Thymus (tissue), 11 donors: ENCODE measurements around the gene NDE1. TPM values are rescaled to one million over a fixed set of nuclear protein-coding genes. Genes with fewer than 3 reads are reported as not detected.

Source experiments
- DNase-seq, 9 donors: peaks; one replicate each; pipeline ENCODE4 v3.0.0-alpha.2; 2013; ENCODE audit warnings: low spot score in 9 of 9, low read depth in 6 of 9, missing footprints in 1 of 9
- H3K27ac ChIP-seq, 2 donors: one replicate each; pipeline ENCODE4 v1.5.1; 2013; ENCODE audit warnings: control low read depth in 1 of 2, low read depth in 1 of 2, low read length in 1 of 2, mild to moderate bottlenecking in 1 of 2, moderate library complexity in 1 of 2
- H3K27me3 ChIP-seq, 2 donors: one replicate each; pipeline ENCODE4 v1.5.1; 2013; ENCODE audit warnings: low read length in 1 of 2; ENCODE audit not compliant: control insufficient read depth in 2 of 2, insufficient read depth in 1 of 2
- H3K36me3 ChIP-seq, 2 donors: one replicate each; pipeline ENCODE4 v1.5.1; 2013; ENCODE audit warnings: low read length in 1 of 2, mild to moderate bottlenecking in 1 of 2, moderate library complexity in 1 of 2; ENCODE audit not compliant: control insufficient read depth in 2 of 2, insufficient read depth in 2 of 2
- H3K4me1 ChIP-seq, 2 donors: one replicate each; pipeline ENCODE4 v1.5.1; 2013; ENCODE audit warnings: low read length in 2 of 2; ENCODE audit not compliant: control insufficient read depth in 2 of 2, insufficient read depth in 2 of 2
- H3K4me3 ChIP-seq, 2 donors: one replicate each; pipeline ENCODE4 v1.5.1; 2013; ENCODE audit warnings: low read length in 2 of 2, control low read depth in 1 of 2, mild to moderate bottlenecking in 1 of 2
- H3K9me3 ChIP-seq, 2 donors: one replicate each; pipeline ENCODE4 v1.5.1; 2013; ENCODE audit warnings: low read length in 1 of 2, mild to moderate bottlenecking in 1 of 2; ENCODE audit not compliant: control insufficient read depth in 2 of 2, insufficient read depth in 1 of 2
- WGBS: extraction: QIAGEN DNeasy Blood & Tissue Kit; methylation state at CpG from one replicate; pipeline ENCODE4 v1.1.7; 2013; 5-methylcytosine and 5-hydroxymethylcytosine counted together
- polyA plus RNA-seq: library from polyadenylated mRNA; stranded (reverse); fragments of 200-250 nt; gene quantifications from one replicate; pipeline ENCODE4 v1.2.3, GENCODE V29; 2013
- total RNA-seq: library from RNA; stranded (reverse); fragments of 120-200 nt; gene quantifications from one replicate; pipeline ENCODE4 v1.2.4, GENCODE V29; 2013
- donor health status: healthy.

Gene NDE1
- total and polyA plus RNA-seq, 2 donors, result 25.1 to 33.3 TPM

- Histone ChIP-seq H3K27ac (no peak overlapping the region), H3K4me3 (no peak overlapping the region), H3K27me3 (no peaks in the 10 kb centered on the region), H3K4me1 (no peaks in the 10 kb centered on the region), H3K36me3 (peaks cover 72 to 77% of the 10 kb centered on the region in 2 donors), H3K9me3 (no peaks in the 10 kb centered on the region)
- no peak for DNase-seq
- WGBS, result 98% methylated on average over 4 of the region's 4 CpGs
Observed at GRCh38 chr16:15618392-15618791, 31.7 kb upstream of the NDE1 start.

- H3K36me3 ChIP-seq, result peaks cover 75 to 87% of the 10 kb centered on the region in 2 donors
- H3K27ac ChIP-seq, result no peak overlapping the region
- no peak for DNase-seq
- no peak overlapping the region for H3K4me3 ChIP-seq
- H3K4me1 ChIP-seq, result no peaks in the 10 kb centered on the region
- no peaks in the 10 kb centered on the region for H3K9me3 ChIP-seq
- WGBS, result 97% methylated on average over 6 of the region's 6 CpGs
- no peaks in the 10 kb centered on the region for H3K27me3 ChIP-seq
Observed at GRCh38 chr16:15620611-15621195, 29.3 kb upstream of the NDE1 start.

- H3K9me3 ChIP-seq, result no peaks in the 10 kb centered on the region
Observed at GRCh38 chr16:15621456-15621855, 28.6 kb upstream of the NDE1 start.

GRCh38 chr16:15621889-15622288 lies 28.2 kb upstream of the NDE1 start:
- WGBS, result 92% methylated on average over 8 of the region's 8 CpGs
- Histone ChIP-seq H3K36me3 (peaks cover 70 to 82% of the 10 kb centered on the region in 2 donors), H3K4me1 (no peaks in the 10 kb centered on the region), H3K9me3 (no peaks in the 10 kb centered on the region), H3K27me3 (no peaks in the 10 kb centered on the region), H3K4me3 (no peak overlapping the region), H3K27ac (no peak overlapping the region)
- no peak for DNase-seq

More at GRCh38 chr16:15621456-15621855, 28.6 kb upstream of the NDE1 start:
- Histone ChIP-seq H3K4me1 (no peaks in the 10 kb centered on the region), H3K4me3 (no peak overlapping the region), H3K36me3 (peaks cover 72 to 86% of the 10 kb centered on the region in 2 donors), H3K27me3 (no peaks in the 10 kb centered on the region), H3K27ac (no peak overlapping the region)
- no peak for DNase-seq
- 94% methylated on average over 4 of the region's 4 CpGs for WGBS

- Histone ChIP-seq H3K4me1 (no peaks in the 10 kb centered on the region), H3K27me3 (no peaks in the 10 kb centered on the region), H3K9me3 (no peaks in the 10 kb centered on the region), H3K27ac (no peak overlapping the region), H3K36me3 (peaks cover 49 to 73% of the 10 kb centered on the region in 2 donors), H3K4me3 (no peak overlapping the region)
- no peak for DNase-seq
- 97% methylated on average over 2 of the region's 2 CpGs for WGBS
Observed at GRCh38 chr16:15631730-15632409, 18.2 kb upstream of the NDE1 start.

- Histone ChIP-seq H3K4me1 (no peaks in the 10 kb centered on the region), H3K27me3 (no peaks in the 10 kb centered on the region), H3K4me3 (no peak overlapping the region), H3K36me3 (peaks cover 49 to 68% of the 10 kb centered on the region in 2 donors), H3K9me3 (no peaks in the 10 kb centered on the region), H3K27ac (no peak overlapping the region)
- 96% methylated on average over 9 of the region's 9 CpGs for WGBS
- DNase-seq, result no peak
Observed at GRCh38 chr16:15635926-15636325, 14.1 kb upstream of the NDE1 start.

GRCh38 chr16:15636392-15636873 lies 13.6 kb upstream of the NDE1 start:
- H3K9me3 ChIP-seq, result no peaks in the 10 kb centered on the region
- H3K36me3 ChIP-seq, result peaks cover 44 to 64% of the 10 kb centered on the region in 2 donors
- DNase-seq, result peak in 1 of 9 donors; percentile 22
- no peaks in the 10 kb centered on the region for H3K27me3 ChIP-seq
- no peak overlapping the region for H3K4me3 ChIP-seq
- H3K27ac ChIP-seq, result no peak overlapping the region
- peaks cover 0 to under 1% of the 10 kb centered on the region in 2 donors for H3K4me1 ChIP-seq

GRCh38 chr16:15639061-15639568 lies 10.9 kb upstream of the NDE1 start:
- no peak overlapping the region for H3K27ac ChIP-seq
- H3K36me3 ChIP-seq, result peaks cover 30 to 42% of the 10 kb centered on the region in 2 donors
- DNase-seq, result no peak
- H3K4me3 ChIP-seq, result no peak overlapping the region
- WGBS, result 93% methylated on average over 11 of the region's 11 CpGs
- peaks cover 8 to 9% of the 10 kb centered on the region in 2 donors for H3K4me1 ChIP-seq
- no peaks in the 10 kb centered on the region for H3K27me3 ChIP-seq
- H3K9me3 ChIP-seq, result no peaks in the 10 kb centered on the region

GRCh38 chr16:15640966-15641365 lies 9.1 kb upstream of the NDE1 start:
- H3K36me3 ChIP-seq, result peaks cover 16 to 25% of the 10 kb centered on the region in 2 donors
- no peaks in the 10 kb centered on the region for H3K27me3 ChIP-seq
- no peak overlapping the region for H3K27ac ChIP-seq
- no peak overlapping the region for H3K4me3 ChIP-seq
- H3K9me3 ChIP-seq, result no peaks in the 10 kb centered on the region
- no peak for DNase-seq
- H3K4me1 ChIP-seq, result peaks cover 9 to 11% of the 10 kb centered on the region in 2 donors
- 95% methylated on average over 4 of the region's 4 CpGs for WGBS
